Skeletal muscle cell (primary cell): ENCODE data around the gene ZBTB37.
A peak's percentile ranks its signal among the peaks of the same experiment; 100 is the strongest.
"Not testable (repeated sequence)": the region's sequence is repeated elsewhere in the genome, so short reads cannot be mapped to it uniquely, and the experiment has no call there.

Experiments
- DNase-seq: peaks from one replicate; pipeline ENCODE4 v3.0.0-alpha.2; 2010; ENCODE audit warnings: low read depth
- H3K4me3 ChIP-seq: 2 replicates; pipeline ENCODE4 v1.5.1; 2011; ENCODE audit warnings: low read depth, mild to moderate bottlenecking, control low read depth, low read length, moderate library complexity

Gene ZBTB37

GRCh38 chr1:173868266-173869020 lies at the start of gene ZBTB37:
TSS of gene ZBTB37 (plus strand) at chr1:173868380. CDS start at chr1:173870226, 1,846 bp downstream.
- peak within 1 kb of the TSS; percentile 64 for H3K4me3 ChIP-seq
- peak; percentile 26 for DNase-seq

GRCh38 chr1:173818459-173818858 lies 49.7 kb upstream of the ZBTB37 start:
- no peak overlapping the region for H3K4me3 ChIP-seq
- no peak for DNase-seq

GRCh38 chr1:173821680-173822079 lies 46.5 kb upstream of the ZBTB37 start:
- no peak overlapping the region for H3K4me3 ChIP-seq
- no peak for DNase-seq

GRCh38 chr1:173823781-173824314 lies 44.3 kb upstream of the ZBTB37 start:
- DNase-seq: peak; percentile 17
- peak overlapping the region; percentile 62 for H3K4me3 ChIP-seq

- DNase-seq: peak; percentile 93
- peak within 1 kb of the TSS; percentile 62 for H3K4me3 ChIP-seq
Observed at GRCh38 chr1:173824315-173825081, 43.7 kb upstream of the ZBTB37 start, which contains the start of the genes CENPL and DARS2. TSS of gene CENPL (minus strand) at chr1:173824883. CDS start at chr1:173811299, 13,584 bp downstream. TSS of gene DARS2 (plus strand) at chr1:173824673. CDS start at chr1:173825230, 557 bp downstream.

GRCh38 chr1:173827611-173828010 lies 40.6 kb upstream of the ZBTB37 start:
- no peak overlapping the region for H3K4me3 ChIP-seq
- DNase-seq: no peak

- no peak overlapping the region for H3K4me3 ChIP-seq
- no peak for DNase-seq
Observed at GRCh38 chr1:173832748-173833147, 35.4 kb upstream of the ZBTB37 start.

GRCh38 chr1:173852105-173852504 lies 16.1 kb upstream of the ZBTB37 start:
- no peak for DNase-seq
- no peak overlapping the region for H3K4me3 ChIP-seq

GRCh38 chr1:173853074-173853473 lies 15.1 kb upstream of the ZBTB37 start:
- peak; percentile 25 for DNase-seq

GRCh38 chr1:173856014-173856413 lies 12.2 kb upstream of the ZBTB37 start:
- DNase-seq: no peak
- no peak overlapping the region for H3K4me3 ChIP-seq

More at GRCh38 chr1:173853074-173853473, 15.1 kb upstream of the ZBTB37 start:
- H3K4me3 ChIP-seq: no peak overlapping the region

- H3K4me3 ChIP-seq: no peak overlapping the region
- DNase-seq: no peak
Observed at GRCh38 chr1:173856903-173857302, 11.3 kb upstream of the ZBTB37 start.

- no peak overlapping the region for H3K4me3 ChIP-seq
- DNase-seq: no peak
Observed at GRCh38 chr1:173857363-173857917, 10.7 kb upstream of the ZBTB37 start.

- not testable (repeated sequence) for DNase-seq, H3K4me3 ChIP-seq
Observed at GRCh38 chr1:173859547-173859946, 8.6 kb upstream of the ZBTB37 start.

GRCh38 chr1:173860065-173860464 lies 8.1 kb upstream of the ZBTB37 start:
- H3K4me3 ChIP-seq: no peak overlapping the region
- no peak for DNase-seq

GRCh38 chr1:173861731-173862145 lies 6.4 kb upstream of the ZBTB37 start:
- H3K4me3 ChIP-seq: no peak overlapping the region
- DNase-seq: no peak

GRCh38 chr1:173862146-173862768 lies 5.9 kb upstream of the ZBTB37 start:
- not testable (repeated sequence) for DNase-seq, H3K4me3 ChIP-seq

- no peak for DNase-seq
- H3K4me3 ChIP-seq: no peak overlapping the region
Observed at GRCh38 chr1:173862769-173863223, 5.4 kb upstream of the ZBTB37 start.

- H3K4me3 ChIP-seq: no peak overlapping the region
- no peak for DNase-seq
Observed at GRCh38 chr1:173863224-173864161, 4.7 kb upstream of the ZBTB37 start.
